ENCODE measurements around the gene HHLA2.

- no peak for TF ChIP-seq GATA3 (IDR thresholded peaks at IDR 0.05; ENCODE audit: low read depth, low read length)
- TF ChIP-seq GATA2 (IDR thresholded peaks at IDR 0.05; ENCODE audit: low read depth, low read length) = no peak
Observed at GRCh38 chr3:108333961-108334360, 37.6 kb downstream of the HHLA2 start.

Data from SH-SY5Y (cell line).